BE2C (cell line): ENCODE results near the gene TAF4B.
"Not testable (repeated sequence)": the region's sequence is repeated elsewhere in the genome, so short reads cannot be mapped to it uniquely, and the experiment has no call there.

Experiments
- DNase-seq: peaks from one replicate; pipeline ENCODE4 v3.0.0-alpha.2; 2020
- H3K27me3 ChIP-seq: fragments of 250-450 bp; sonication (Bioruptor Pico); 2 replicates; pipeline ENCODE4 v1.5.1; 2020; ENCODE audit warnings: mild to moderate bottlenecking
- H3K36me3 ChIP-seq: fragments of 250-450 bp; sonication (Bioruptor Pico); 2 replicates; pipeline ENCODE4 v1.5.1; 2020; ENCODE audit warnings: mild to moderate bottlenecking
- H3K4me1 ChIP-seq: fragments of 250-450 bp; sonication (Bioruptor Pico); 2 replicates; pipeline ENCODE4 v1.5.1; 2020
- H3K4me3 ChIP-seq: 2 replicates; pipeline ENCODE4 v1.5.1; 2011; ENCODE audit warnings: low read depth, low read length
- H3K9me3 ChIP-seq: fragments of 250-450 bp; sonication (Bioruptor Pico); 2 replicates; pipeline ENCODE4 v1.5.1; 2020
- TF ChIP-seq, protein P1 (sequence below): IDR thresholded peaks from 2 replicates; pipeline ENCODE4 v1.5.1; 2012; ENCODE audit warnings: mild to moderate bottlenecking, low read depth, low read length

Gene TAF4B

DNA sequence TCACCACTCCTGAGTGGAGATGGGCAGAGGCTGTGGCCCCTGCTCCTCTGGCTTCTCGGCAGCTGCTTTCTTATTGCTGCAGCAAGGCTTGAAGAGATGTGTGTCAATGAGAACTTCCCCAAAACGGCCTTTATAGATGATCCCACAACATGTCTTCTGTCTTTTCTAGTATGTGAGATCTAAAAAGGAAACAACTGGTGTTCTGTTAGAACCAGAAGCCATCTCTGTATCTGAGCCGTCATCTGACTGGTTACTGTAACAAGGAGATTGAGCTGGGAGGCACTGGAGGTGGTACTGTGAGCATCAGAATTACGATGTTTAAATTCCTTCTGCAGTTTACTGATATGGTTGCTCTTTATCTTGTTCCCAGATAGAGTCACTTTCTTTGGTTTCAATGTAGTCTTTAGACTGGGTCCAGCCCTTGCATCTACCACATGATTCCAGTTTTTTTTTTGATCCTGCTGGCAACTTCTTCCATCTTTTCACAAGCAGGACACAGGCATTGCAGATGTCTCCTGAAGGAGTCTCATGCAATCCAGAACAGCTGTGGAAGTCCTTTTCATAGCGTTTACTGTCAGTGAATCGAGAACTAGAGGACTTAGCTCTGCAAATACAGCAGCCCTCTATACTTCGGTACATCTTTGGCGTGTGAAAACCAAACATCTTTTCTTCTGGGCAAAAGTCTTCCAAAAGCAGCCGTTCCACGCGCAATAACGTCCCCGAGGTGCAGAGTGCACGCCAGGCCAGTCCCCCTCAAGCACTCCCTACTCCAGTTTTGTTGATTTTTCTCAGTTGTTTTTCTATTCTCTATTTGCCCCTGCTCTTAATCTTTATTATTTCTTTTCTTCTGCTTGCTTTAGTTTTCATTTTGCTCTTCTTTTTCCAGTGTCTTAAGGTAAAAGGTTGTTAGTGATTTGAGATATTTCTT lies 29.7 kb downstream of the TAF4B start:
- TF ChIP-seq, protein P1, sequence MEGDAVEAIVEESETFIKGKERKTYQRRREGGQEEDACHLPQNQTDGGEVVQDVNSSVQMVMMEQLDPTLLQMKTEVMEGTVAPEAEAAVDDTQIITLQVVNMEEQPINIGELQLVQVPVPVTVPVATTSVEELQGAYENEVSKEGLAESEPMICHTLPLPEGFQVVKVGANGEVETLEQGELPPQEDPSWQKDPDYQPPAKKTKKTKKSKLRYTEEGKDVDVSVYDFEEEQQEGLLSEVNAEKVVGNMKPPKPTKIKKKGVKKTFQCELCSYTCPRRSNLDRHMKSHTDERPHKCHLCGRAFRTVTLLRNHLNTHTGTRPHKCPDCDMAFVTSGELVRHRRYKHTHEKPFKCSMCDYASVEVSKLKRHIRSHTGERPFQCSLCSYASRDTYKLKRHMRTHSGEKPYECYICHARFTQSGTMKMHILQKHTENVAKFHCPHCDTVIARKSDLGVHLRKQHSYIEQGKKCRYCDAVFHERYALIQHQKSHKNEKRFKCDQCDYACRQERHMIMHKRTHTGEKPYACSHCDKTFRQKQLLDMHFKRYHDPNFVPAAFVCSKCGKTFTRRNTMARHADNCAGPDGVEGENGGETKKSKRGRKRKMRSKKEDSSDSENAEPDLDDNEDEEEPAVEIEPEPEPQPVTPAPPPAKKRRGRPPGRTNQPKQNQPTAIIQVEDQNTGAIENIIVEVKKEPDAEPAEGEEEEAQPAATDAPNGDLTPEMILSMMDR, result no peak
- H3K36me3 ChIP-seq, result no peaks in the 10 kb centered on the region
- H3K27me3 ChIP-seq, result no peaks in the 10 kb centered on the region
- H3K9me3 ChIP-seq, result no peaks in the 10 kb centered on the region
- H3K4me3 ChIP-seq, result no peak overlapping the region
- no peak for DNase-seq
- H3K4me1 ChIP-seq, result no peaks in the 10 kb centered on the region

DNA sequence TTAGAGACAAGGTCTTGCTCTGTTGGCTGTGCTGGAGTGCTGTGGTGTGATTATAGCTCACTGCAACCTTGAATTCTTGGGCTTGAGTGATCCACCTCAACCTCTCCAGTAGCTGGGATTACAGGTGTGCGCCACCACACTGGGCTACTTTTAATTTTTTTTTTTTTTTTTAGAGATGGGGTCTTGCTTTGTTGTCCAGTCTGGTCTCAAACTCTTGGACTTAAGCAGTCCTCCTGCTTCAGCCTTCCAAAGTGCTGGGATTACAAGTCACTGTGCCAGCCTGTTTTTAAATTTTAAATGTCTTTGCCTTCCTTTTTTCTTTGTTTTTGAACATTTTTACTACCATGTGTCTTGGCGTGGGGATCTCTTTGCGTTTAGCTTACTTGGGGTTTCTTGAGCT lies 32.5 kb downstream of the TAF4B start:
- H3K4me3 ChIP-seq, result no peak overlapping the region
- TF ChIP-seq, protein P1, result no peak
- H3K27me3 ChIP-seq, result no peaks in the 10 kb centered on the region
- H3K4me1 ChIP-seq, result no peaks in the 10 kb centered on the region
- no peaks in the 10 kb centered on the region for H3K9me3 ChIP-seq
- H3K36me3 ChIP-seq, result no peaks in the 10 kb centered on the region
- DNase-seq, result no peak

DNA sequence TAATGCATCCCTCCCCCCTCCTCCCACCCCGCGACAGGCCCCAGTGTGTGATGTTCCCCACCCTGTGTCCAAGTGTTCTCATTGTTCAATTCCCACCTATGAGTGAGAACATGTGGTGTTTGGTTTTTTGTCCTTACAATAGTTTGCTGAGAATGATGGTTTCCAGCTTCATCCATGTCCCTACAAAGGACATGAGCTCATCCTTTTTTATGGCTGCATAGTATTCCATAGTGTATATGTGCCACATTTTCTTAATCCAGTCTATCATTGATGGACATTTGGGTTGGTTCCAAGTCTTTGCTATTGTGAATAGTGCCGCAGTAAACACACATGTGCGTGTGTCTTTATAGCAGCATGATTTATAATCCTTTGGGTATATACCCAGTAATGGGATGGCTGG lies 33.2 kb downstream of the TAF4B start:
- not testable (repeated sequence) for H3K9me3 ChIP-seq, H3K4me1 ChIP-seq, H3K27me3 ChIP-seq, H3K4me3 ChIP-seq, DNase-seq, H3K36me3 ChIP-seq

DNA sequence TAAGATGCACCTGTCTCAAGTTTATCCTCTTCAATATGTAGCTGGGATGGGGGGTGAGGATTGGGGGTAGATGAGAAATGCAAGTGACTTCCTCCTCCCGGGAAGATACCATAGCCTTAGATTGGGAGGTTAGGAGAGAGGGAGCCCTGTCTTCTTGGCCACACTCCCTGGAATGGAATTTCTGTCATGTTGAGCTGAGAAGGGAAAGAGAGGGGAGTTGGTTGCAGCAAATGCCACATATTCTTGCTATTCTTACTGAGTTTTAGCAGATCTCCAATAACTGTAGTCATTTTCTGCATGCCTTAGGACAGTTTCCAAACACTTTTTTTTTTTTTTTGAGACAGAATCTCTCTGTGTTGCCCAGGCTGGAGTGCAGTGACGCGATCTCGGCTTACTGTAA lies 35.9 kb downstream of the TAF4B start:
- H3K27me3 ChIP-seq, result no peaks in the 10 kb centered on the region
- no peaks in the 10 kb centered on the region for H3K36me3 ChIP-seq
- no peaks in the 10 kb centered on the region for H3K4me1 ChIP-seq
- no peaks in the 10 kb centered on the region for H3K9me3 ChIP-seq
- no peak overlapping the region for H3K4me3 ChIP-seq
- no peak for DNase-seq
- TF ChIP-seq, protein P1, result no peak

DNA sequence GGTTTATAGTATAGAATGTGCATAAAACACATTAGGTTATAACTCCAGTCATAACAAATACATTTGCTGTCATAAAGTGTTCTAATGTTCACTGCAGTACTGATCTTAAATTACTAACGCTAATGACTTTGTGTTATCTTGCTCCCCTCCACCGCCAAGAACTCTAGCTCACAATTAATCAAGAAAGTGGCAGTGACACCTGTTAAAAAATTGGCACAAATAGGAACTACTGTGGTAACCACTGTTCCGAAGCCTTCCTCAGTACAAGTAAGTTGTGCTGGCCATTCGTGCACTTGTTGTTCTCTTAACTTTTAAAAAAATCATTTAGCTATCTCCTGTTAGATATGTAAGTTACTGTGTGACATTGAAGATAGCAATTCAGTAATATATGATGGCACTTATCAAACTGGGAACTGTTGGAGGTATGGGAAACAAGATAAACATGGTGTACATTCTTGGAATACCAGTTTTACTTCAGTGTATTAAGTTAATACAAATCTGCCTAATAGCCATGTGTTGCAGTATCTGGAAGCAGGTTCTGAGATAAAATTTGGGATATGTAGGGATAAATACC lies 41.2 kb downstream of the TAF4B start:
- H3K4me3 ChIP-seq, result no peak overlapping the region
- no peaks in the 10 kb centered on the region for H3K9me3 ChIP-seq
- TF ChIP-seq, protein P1, result no peak
- DNase-seq, result no peak
- no peaks in the 10 kb centered on the region for H3K36me3 ChIP-seq
- no peaks in the 10 kb centered on the region for H3K27me3 ChIP-seq
- H3K4me1 ChIP-seq, result no peaks in the 10 kb centered on the region

DNA sequence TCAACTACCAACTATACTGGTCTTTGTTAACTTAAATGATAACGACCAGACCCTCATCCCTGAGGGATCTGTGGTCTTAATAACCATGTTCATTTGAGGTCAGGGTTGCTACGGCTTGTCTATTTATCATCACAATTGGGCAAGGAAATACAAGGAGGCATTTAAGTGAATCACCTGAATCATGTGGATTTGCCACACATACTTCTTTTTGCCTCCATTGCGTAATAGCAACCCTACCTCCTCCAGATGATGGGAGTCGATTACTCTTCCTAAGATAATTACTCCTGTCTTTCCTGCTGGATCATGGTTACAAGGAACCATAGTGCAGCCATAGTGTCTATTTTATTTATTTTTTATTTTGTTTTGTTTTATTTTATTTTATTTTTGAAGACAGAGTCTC lies 42.2 kb downstream of the TAF4B start:
- Histone ChIP-seq H3K36me3 (no peaks in the 10 kb centered on the region), H3K4me1 (no peaks in the 10 kb centered on the region), H3K27me3 (no peaks in the 10 kb centered on the region), H3K4me3 (no peak overlapping the region), H3K9me3 (no peaks in the 10 kb centered on the region)
- no peak for DNase-seq
- TF ChIP-seq, protein P1, result no peak
